Measurements from ENCODE around the gene ASXL2.
"Not testable (repeated sequence)": the region's sequence is repeated elsewhere in the genome, so short reads cannot be mapped to it uniquely, and the experiment has no call there.

Gene ASXL2

GRCh38 chr2:25833566-25833965 lies 44.7 kb downstream of the ASXL2 start:
- H3K36me3 ChIP-seq (ENCODE audit: control insufficient read depth in 1 of 2, insufficient read depth in 2 of 2, low read length in 2 of 2) = peaks cover 0 to 4% of the 10 kb centered on the region in 2 donors
- H3K9me3 ChIP-seq (ENCODE audit: control insufficient read depth in 1 of 2, low read length in 2 of 2) = peaks cover 0 to 10% of the 10 kb centered on the region in 2 donors
- no peak overlapping the region for H3K9ac ChIP-seq (ENCODE audit: low read depth in 1 of 2, low read length in 2 of 2)
- no peaks in the 10 kb centered on the region for H3K27me3 ChIP-seq (ENCODE audit: control insufficient read depth in 1 of 2, insufficient read depth in 2 of 2, low read length in 2 of 2)
- H3K27ac ChIP-seq (ENCODE audit: low read depth, low read length) = no peak overlapping the region
- H3K4me3 ChIP-seq (ENCODE audit: low read depth in 1 of 2, low read length in 2 of 2) = no peak overlapping the region
- H3K4me1 ChIP-seq (ENCODE audit: control insufficient read depth in 1 of 2, insufficient read depth in 2 of 2, low read length in 2 of 2) = peaks cover 12 to 20% of the 10 kb centered on the region in 2 donors

- Histone ChIP-seq H3K9ac (ENCODE audit: low read depth in 1 of 2, low read length in 2 of 2) (no peak overlapping the region), H3K27me3 (ENCODE audit: control insufficient read depth in 1 of 2, insufficient read depth in 2 of 2, low read length in 2 of 2) (no peaks in the 10 kb centered on the region), H3K4me1 (ENCODE audit: control insufficient read depth in 1 of 2, insufficient read depth in 2 of 2, low read length in 2 of 2) (peaks cover 12 to 16% of the 10 kb centered on the region in 2 donors), H3K36me3 (ENCODE audit: control insufficient read depth in 1 of 2, insufficient read depth in 2 of 2, low read length in 2 of 2) (peaks cover 0 to 4% of the 10 kb centered on the region in 2 donors), H3K27ac (ENCODE audit: low read depth, low read length) (no peak overlapping the region), H3K4me3 (ENCODE audit: low read depth in 1 of 2, low read length in 2 of 2) (no peak overlapping the region), H3K9me3 (ENCODE audit: control insufficient read depth in 1 of 2, low read length in 2 of 2) (peaks cover 0 to 10% of the 10 kb centered on the region in 2 donors)
Measured at GRCh38 chr2:25832897-25833296, 45.4 kb downstream of the ASXL2 start.

GRCh38 chr2:25831746-25832449 lies 46.4 kb downstream of the ASXL2 start:
- Histone ChIP-seq H3K9me3 (ENCODE audit: control insufficient read depth in 1 of 2, low read length in 2 of 2) (peaks cover 0 to 10% of the 10 kb centered on the region in 2 donors), H3K9ac (ENCODE audit: low read depth in 1 of 2, low read length in 2 of 2) (no peak overlapping the region), H3K4me1 (ENCODE audit: control insufficient read depth in 1 of 2, insufficient read depth in 2 of 2, low read length in 2 of 2) (peaks cover 12 to 13% of the 10 kb centered on the region in 2 donors), H3K27me3 (ENCODE audit: control insufficient read depth in 1 of 2, insufficient read depth in 2 of 2, low read length in 2 of 2) (no peaks in the 10 kb centered on the region), H3K27ac (ENCODE audit: low read depth, low read length) (no peak overlapping the region), H3K36me3 (ENCODE audit: control insufficient read depth in 1 of 2, insufficient read depth in 2 of 2, low read length in 2 of 2) (peaks cover 0 to 4% of the 10 kb centered on the region in 2 donors), H3K4me3 (ENCODE audit: low read depth in 1 of 2, low read length in 2 of 2) (no peak overlapping the region)

DNA sequence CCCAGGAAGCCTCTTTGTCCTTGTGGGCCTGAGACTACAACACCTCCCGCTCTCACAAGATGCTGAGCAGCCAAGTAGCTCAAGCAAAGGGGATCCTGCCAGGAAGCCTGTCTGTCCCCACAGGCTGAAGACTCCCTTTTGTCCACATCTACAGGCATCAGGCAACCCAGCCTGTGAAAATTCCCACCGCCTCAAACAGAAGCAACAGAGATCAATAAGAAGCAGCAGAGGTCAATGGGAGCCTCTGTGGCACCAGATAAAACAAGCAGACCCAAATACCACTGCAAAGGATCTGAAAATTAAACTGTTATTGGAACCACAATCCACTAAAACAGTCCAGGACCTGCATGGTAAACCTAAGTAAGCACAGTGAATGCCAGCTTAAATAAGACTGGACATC lies 48.5 kb downstream of the ASXL2 start:
- peaks cover 10 to 12% of the 10 kb centered on the region in 2 donors for H3K4me1 ChIP-seq (ENCODE audit: control insufficient read depth in 1 of 2, insufficient read depth in 2 of 2, low read length in 2 of 2)
- peaks cover 0 to 4% of the 10 kb centered on the region in 2 donors for H3K36me3 ChIP-seq (ENCODE audit: control insufficient read depth in 1 of 2, insufficient read depth in 2 of 2, low read length in 2 of 2)
- H3K9me3 ChIP-seq (ENCODE audit: control insufficient read depth in 1 of 2, low read length in 2 of 2) = peaks cover 0 to 10% of the 10 kb centered on the region in 2 donors
- no peak overlapping the region for H3K27ac ChIP-seq (ENCODE audit: low read depth, low read length)
- no peak overlapping the region for H3K9ac ChIP-seq (ENCODE audit: low read depth in 1 of 2, low read length in 2 of 2)
- H3K4me3 ChIP-seq (ENCODE audit: low read depth in 1 of 2, low read length in 2 of 2) = no peak overlapping the region
- no peaks in the 10 kb centered on the region for H3K27me3 ChIP-seq (ENCODE audit: control insufficient read depth in 1 of 2, insufficient read depth in 2 of 2, low read length in 2 of 2)

DNA sequence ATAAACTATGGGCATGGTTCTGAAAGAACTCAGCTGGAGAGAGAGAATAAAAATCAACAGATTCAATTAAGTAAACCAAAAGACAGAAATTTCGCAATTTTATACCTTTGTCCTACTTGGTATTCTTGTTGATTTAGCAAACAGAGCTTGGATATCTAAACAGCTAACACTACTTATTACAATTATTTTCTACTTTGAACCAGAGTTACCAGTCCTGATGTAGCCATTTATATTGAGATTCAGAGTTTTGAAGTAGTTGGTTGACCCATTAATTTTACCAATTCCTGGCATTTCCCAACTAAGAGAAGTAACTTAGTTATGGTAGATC lies 48.9 kb downstream of the ASXL2 start:
- no peak overlapping the region for H3K4me3 ChIP-seq (ENCODE audit: low read depth in 1 of 2, low read length in 2 of 2)

DNA sequence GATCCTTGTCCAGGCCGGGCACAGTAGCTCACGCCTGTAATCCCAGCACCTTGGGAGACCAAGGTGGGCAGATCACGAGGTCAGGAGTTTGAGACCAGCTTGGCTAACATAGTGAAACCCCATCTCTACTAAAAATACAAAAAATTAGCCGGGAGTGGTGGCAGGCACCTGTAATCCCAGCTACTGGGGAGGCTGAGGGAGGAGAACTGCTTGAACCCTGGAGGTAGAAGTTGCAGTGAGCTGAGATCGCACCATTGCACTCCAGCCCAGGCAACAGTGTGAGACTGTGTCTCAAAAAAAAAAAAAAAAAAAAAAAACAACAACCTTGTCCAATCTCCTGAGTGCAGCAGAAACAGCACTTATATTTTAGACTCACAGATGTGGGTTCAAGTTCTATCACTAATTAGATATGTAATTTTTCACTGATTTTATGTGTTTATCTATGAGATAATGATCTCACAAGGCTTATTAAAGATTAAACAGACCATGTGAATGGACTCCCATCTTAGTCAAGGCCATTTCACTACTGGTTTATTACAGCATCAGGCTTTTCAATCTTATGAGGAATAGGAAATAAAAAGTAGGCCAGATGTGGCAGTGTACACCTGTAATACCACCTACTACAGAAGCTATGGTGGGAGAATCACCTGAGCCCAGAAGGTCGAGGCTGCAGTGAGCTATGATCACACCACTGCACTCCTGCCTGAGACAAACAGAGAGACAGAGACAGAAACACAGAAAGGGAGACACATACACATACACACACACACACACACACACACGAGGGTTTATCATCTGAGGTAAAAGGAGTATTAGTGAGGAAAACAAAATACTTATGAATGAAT lies 49.5 kb downstream of the ASXL2 start:
- not testable (repeated sequence) for H3K27me3 ChIP-seq (ENCODE audit: control insufficient read depth in 1 of 2, insufficient read depth in 2 of 2, low read length in 2 of 2); H3K9ac ChIP-seq (ENCODE audit: low read depth in 1 of 2, low read length in 2 of 2); H3K36me3 ChIP-seq (ENCODE audit: control insufficient read depth in 1 of 2, insufficient read depth in 2 of 2, low read length in 2 of 2); H3K4me3 ChIP-seq (ENCODE audit: low read depth in 1 of 2, low read length in 2 of 2); H3K9me3 ChIP-seq (ENCODE audit: control insufficient read depth in 1 of 2, low read length in 2 of 2); H3K27ac ChIP-seq (ENCODE audit: low read depth, low read length)
- peaks cover 10 to 12% of the 10 kb centered on the region in 2 donors for H3K4me1 ChIP-seq (ENCODE audit: control insufficient read depth in 1 of 2, insufficient read depth in 2 of 2, low read length in 2 of 2)

More for the DNA sequence above, 48.9 kb downstream of the ASXL2 start:
- peaks cover 0 to 4% of the 10 kb centered on the region in 2 donors for H3K36me3 ChIP-seq (ENCODE audit: control insufficient read depth in 1 of 2, insufficient read depth in 2 of 2, low read length in 2 of 2)
- no peak overlapping the region for H3K27ac ChIP-seq (ENCODE audit: low read depth, low read length)
- H3K9me3 ChIP-seq (ENCODE audit: control insufficient read depth in 1 of 2, low read length in 2 of 2) = peaks cover 0 to 10% of the 10 kb centered on the region in 2 donors
- peaks cover 10 to 12% of the 10 kb centered on the region in 2 donors for H3K4me1 ChIP-seq (ENCODE audit: control insufficient read depth in 1 of 2, insufficient read depth in 2 of 2, low read length in 2 of 2)
- H3K9ac ChIP-seq (ENCODE audit: low read depth in 1 of 2, low read length in 2 of 2) = no peak overlapping the region
- no peaks in the 10 kb centered on the region for H3K27me3 ChIP-seq (ENCODE audit: control insufficient read depth in 1 of 2, insufficient read depth in 2 of 2, low read length in 2 of 2)

- Histone ChIP-seq H3K9me3 (ENCODE audit: control insufficient read depth in 1 of 2, low read length in 2 of 2) (no peaks in the 10 kb centered on the region), H3K4me1 (ENCODE audit: control insufficient read depth in 1 of 2, insufficient read depth in 2 of 2, low read length in 2 of 2) (peaks cover 10 to 12% of the 10 kb centered on the region in 2 donors), H3K36me3 (ENCODE audit: control insufficient read depth in 1 of 2, insufficient read depth in 2 of 2, low read length in 2 of 2) (no peaks in the 10 kb centered on the region), H3K27me3 (ENCODE audit: control insufficient read depth in 1 of 2, insufficient read depth in 2 of 2, low read length in 2 of 2) (no peaks in the 10 kb centered on the region), H3K4me3 (ENCODE audit: low read depth in 1 of 2, low read length in 2 of 2) (no peak overlapping the region), H3K27ac (ENCODE audit: low read depth, low read length) (no peak overlapping the region), H3K9ac (ENCODE audit: low read depth in 1 of 2, low read length in 2 of 2) (no peak overlapping the region)
Measured at GRCh38 chr2:25825238-25825637, 53.0 kb downstream of the ASXL2 start.

- no peak overlapping the region for H3K9ac ChIP-seq (ENCODE audit: low read depth in 1 of 2, low read length in 2 of 2)
- H3K9me3 ChIP-seq (ENCODE audit: control insufficient read depth in 1 of 2, low read length in 2 of 2) = no peaks in the 10 kb centered on the region
- H3K27me3 ChIP-seq (ENCODE audit: control insufficient read depth in 1 of 2, insufficient read depth in 2 of 2, low read length in 2 of 2) = no peaks in the 10 kb centered on the region
- no peak overlapping the region for H3K4me3 ChIP-seq (ENCODE audit: low read depth in 1 of 2, low read length in 2 of 2)
- no peaks in the 10 kb centered on the region for H3K36me3 ChIP-seq (ENCODE audit: control insufficient read depth in 1 of 2, insufficient read depth in 2 of 2, low read length in 2 of 2)
- peaks cover 10 to 11% of the 10 kb centered on the region in 2 donors for H3K4me1 ChIP-seq (ENCODE audit: control insufficient read depth in 1 of 2, insufficient read depth in 2 of 2, low read length in 2 of 2)
- no peak overlapping the region for H3K27ac ChIP-seq (ENCODE audit: low read depth, low read length)
Measured at GRCh38 chr2:25824718-25825117, 53.6 kb downstream of the ASXL2 start.

- H3K9ac ChIP-seq (ENCODE audit: low read depth in 1 of 2, low read length in 2 of 2) = no peak overlapping the region
- no peaks in the 10 kb centered on the region for H3K27me3 ChIP-seq (ENCODE audit: control insufficient read depth in 1 of 2, insufficient read depth in 2 of 2, low read length in 2 of 2)
- no peaks in the 10 kb centered on the region for H3K36me3 ChIP-seq (ENCODE audit: control insufficient read depth in 1 of 2, insufficient read depth in 2 of 2, low read length in 2 of 2)
Measured at GRCh38 chr2:25824216-25824615, 54.1 kb downstream of the ASXL2 start.

More at GRCh38 chr2:25824216-25824615, 54.1 kb downstream of the ASXL2 start:
- Histone ChIP-seq H3K4me3 (ENCODE audit: low read depth in 1 of 2, low read length in 2 of 2) (no peak overlapping the region), H3K27ac (ENCODE audit: low read depth, low read length) (no peak overlapping the region), H3K4me1 (ENCODE audit: control insufficient read depth in 1 of 2, insufficient read depth in 2 of 2, low read length in 2 of 2) (peaks cover 5 to 6% of the 10 kb centered on the region in 2 donors), H3K9me3 (ENCODE audit: control insufficient read depth in 1 of 2, low read length in 2 of 2) (no peaks in the 10 kb centered on the region)
